GM10266 (cell line): ENCODE measurements around the gene RHBDL1.
A peak's percentile ranks its signal among the peaks of the same experiment; 100 is the strongest.

Experiments
- DNase-seq: peaks from one replicate; pipeline ENCODE4 v3.0.0; 2012; ENCODE audit errors: extremely low spot score
- TF ChIP-seq, protein P1 (sequence below): IDR thresholded peaks from 2 replicates; pipeline ENCODE4 v1.5.1; 2012; ENCODE audit warnings: mild to moderate bottlenecking, low read depth; ENCODE audit not compliant: control insufficient read depth, insufficient read depth; ENCODE audit errors: missing control alignments

RHBDL1 gene

DNA sequence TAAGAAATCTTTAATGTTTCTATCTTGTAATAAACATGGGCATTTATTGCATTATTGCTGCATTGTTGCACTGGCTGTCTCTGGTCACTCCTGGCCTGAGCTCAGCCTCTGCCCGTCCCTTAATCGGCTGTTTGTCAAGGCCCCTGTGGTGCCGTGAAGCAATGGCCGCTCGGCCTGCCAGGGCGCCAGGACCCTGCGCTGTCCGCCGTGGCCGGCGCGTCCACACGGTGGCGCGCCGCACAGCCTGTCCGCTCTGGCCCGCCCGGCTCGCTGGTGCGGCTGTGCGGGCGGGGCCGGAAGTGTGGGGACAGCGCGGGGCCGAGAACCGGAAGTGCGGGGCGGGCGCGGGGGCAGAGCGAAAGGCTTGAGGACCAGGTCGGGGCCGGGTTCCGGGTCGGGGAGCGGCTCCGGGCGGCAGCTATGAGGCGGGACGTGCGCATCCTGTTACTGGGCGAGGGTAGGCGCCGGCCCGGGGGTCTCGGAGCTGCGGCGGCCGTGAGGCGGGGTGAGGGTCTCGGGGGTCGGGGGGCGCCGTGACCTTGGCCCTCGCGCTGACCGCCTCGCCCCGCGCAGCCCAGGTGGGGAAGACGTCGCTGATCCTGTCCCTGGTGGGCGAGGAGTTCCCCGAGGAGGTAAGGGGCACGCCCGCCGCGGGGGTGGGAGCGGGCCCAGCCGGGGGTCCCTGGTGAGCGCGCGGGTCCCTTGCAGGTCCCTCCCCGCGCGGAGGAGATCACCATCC, 7.5 kb upstream of the RHBDL1 start, which contains the start of gene RHOT2:
RHOT2 (plus strand) TSS at position 353 of the 739 bp plus-strand sequence; CDS start at position 421, 68 bp downstream.
- TF ChIP-seq, protein P1, sequence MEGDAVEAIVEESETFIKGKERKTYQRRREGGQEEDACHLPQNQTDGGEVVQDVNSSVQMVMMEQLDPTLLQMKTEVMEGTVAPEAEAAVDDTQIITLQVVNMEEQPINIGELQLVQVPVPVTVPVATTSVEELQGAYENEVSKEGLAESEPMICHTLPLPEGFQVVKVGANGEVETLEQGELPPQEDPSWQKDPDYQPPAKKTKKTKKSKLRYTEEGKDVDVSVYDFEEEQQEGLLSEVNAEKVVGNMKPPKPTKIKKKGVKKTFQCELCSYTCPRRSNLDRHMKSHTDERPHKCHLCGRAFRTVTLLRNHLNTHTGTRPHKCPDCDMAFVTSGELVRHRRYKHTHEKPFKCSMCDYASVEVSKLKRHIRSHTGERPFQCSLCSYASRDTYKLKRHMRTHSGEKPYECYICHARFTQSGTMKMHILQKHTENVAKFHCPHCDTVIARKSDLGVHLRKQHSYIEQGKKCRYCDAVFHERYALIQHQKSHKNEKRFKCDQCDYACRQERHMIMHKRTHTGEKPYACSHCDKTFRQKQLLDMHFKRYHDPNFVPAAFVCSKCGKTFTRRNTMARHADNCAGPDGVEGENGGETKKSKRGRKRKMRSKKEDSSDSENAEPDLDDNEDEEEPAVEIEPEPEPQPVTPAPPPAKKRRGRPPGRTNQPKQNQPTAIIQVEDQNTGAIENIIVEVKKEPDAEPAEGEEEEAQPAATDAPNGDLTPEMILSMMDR, result peak; percentile 100
- peak; percentile 96 for DNase-seq

DNA sequence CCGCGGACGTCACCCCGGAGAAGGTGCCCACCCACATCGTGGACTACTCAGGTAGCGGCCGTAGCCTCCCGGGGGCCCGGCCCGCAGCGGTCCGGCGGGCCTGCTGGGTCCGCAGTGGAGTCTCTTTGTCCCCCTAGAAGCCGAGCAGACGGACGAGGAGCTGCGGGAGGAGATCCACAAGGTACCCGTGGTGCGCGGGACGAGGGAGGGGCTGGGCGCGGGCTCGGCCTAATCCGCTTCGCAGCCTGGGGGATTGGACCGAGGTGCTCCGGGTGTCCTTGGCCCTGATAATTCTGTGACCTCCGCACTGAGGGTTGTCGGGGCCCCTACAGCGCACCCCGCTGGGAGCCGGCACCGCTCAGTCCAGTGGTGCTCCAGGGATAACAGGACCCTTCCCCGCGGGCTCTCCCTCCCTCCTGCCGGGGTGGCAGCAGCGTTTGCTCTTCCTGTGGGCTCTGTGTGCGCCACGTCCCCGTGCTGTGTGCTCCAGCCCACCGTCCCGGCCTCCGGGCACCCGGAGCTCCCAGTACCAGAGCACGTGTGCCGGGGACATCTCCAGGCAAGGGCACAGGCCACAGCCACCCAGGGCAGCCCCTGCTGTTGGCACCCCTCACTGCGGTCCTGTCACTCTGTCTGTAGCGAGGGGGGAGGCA, 6.8 kb upstream of the RHBDL1 start:
- TF ChIP-seq, protein P1, result no peak
- no peak for DNase-seq

DNA sequence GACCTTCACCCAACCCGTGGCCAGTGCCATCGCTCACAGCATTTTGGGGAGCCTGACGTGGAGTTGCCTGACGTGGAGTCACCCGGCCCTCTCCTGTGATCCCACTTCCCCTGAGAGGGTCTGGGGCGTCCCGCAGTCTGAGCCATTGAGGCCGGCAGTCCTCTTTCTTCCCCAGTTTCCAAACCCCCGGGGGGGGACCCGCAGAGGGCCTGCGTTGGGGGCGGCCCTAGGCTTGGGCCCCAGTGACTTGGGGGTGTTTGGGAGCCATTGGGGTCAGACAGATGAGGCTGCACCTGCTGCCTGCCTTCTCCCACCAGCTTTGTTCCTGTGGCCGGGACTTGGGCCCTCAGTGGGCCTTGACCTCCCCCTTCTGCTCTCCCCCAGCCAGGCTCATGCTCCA, 5.8 kb upstream of the RHBDL1 start:
- TF ChIP-seq, protein P1, result no peak
- no peak for DNase-seq

DNA sequence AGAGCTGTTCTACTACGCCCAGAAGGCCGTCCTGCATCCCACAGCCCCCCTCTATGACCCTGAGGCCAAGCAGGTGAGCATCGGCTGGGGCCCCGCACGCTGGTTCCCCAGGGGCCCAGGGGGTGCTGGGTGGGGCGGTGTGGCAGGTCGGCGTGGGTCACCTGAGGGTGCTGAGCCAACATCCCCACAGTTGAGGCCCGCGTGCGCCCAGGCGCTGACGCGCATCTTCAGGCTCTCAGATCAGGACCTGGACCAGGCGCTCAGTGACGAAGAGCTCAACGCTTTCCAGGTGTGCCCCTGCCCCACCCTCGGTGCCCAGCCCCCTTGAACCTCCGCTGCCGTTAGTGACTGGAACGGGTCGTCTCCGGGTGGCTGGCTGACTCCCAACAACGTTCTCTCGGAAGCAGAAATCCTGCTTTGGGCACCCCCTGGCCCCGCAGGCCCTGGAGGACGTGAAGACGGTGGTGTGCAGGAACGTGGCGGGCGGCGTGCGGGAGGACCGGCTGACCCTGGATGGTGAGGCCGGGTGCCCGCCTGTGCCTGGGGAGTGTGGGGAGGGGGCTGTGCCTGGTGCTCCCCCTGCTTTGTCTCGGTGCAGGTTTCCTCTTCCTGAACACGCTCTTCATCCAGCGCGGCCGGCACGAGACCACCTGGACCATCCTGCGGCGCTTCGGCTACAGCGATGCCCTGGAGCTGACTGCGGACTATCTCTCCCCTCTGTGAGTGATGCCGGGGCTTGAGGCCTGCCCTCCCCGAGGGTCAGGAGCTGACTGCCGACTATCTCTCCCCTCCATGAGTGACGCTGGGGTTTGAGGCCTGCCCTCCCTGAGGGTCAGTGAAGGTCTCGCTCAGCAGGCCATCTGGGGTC, 4.8 kb upstream of the RHBDL1 start:
- TF ChIP-seq, protein P1, result no peak
- no peak for DNase-seq

DNA sequence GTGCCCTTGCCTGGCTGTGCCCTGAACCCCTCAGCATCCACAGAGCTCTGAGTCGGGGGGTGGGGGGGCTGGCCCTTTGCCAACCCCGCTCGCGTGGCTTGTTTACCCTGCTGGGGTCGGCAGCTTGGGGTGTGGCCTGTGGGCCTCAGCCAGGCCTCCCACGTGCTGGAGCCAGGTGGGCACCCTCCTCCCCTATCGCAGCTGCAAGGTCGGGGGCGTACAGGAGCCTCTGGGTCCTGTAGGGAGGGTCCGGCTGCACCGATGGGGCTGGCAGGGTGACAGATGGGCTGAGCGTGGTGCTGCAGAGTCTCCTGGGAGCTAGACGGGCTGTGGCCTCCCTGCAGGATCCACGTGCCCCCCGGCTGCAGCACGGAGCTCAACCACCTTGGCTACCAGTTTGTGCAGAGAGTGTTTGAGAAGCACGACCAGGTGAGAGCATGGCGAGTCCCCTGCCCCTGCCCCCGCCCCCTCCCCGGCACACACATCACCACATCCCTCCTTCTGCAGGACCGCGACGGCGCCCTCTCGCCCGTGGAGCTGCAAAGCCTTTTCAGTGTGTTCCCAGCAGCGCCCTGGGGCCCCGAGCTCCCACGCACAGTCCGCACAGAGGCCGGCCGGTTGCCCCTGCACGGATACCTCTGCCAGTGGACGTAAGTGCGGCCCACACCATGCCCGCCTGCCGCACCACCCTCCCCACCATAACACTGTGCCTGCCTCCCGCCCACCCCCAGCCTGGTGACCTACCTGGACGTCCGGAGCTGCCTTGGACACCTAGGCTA, 3.9 kb upstream of the RHBDL1 start:
- no peak for DNase-seq

DNA sequence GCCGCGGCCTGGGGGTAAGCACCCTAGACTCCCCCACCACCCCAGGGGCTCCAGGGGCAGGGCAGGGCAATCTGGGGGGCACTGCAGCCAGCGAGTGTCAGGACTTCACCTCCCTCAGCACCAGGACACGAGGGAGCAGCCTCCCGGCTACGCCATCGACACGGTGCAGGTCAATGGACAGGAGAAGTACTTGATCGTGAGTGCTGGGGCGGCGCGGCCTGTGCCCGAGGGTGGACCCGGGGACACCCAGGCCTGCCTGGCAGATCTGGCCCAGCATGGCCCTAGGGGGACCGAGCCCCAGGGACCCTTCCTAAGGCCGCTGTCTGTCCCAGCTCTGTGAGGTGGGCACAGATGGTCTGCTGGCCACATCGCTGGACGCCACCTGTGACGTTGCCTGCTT, 3.1 kb upstream of the RHBDL1 start:
- no peak for DNase-seq
- TF ChIP-seq, protein P1, result no peak

More for the DNA sequence above, 3.9 kb upstream of the RHBDL1 start:
- TF ChIP-seq, protein P1, result no peak
